Stimulated activated naive CD4-positive, alpha-beta T cell treated with Interleukin-2 at 50 U/mL for 16 hours (primary cell): ENCODE measurements around the gene HSPA12B.
A peak's percentile ranks its signal among the peaks of the same experiment; 100 is the strongest.

Source experiments
- DNase-seq: peaks from one replicate; lab custom pipeline; 2025; lab: John Stamatoyannopoulos, UW

HSPA12B gene

GRCh38 chr20:3767110-3767426 is 34.6 kb downstream of the HSPA12B start:
- DNase-seq = no peak

GRCh38 chr20:3767427-3768341 is 35.2 kb downstream of the HSPA12B start, which contains the start of gene ADISSP:
TSS of gene ADISSP (minus strand) at chr20:3767753. CDS start at chr20:3760100, 7,653 bp downstream.
- peak; percentile 97 for DNase-seq

- DNase-seq = peak; percentile 79
Observed at GRCh38 chr20:3768342-3769130, 36.1 kb downstream of the HSPA12B start.

- no peak for DNase-seq
Observed at GRCh38 chr20:3771552-3772058, 39.1 kb downstream of the HSPA12B start.

- DNase-seq = no peak
Observed at GRCh38 chr20:3775457-3776108, 43.1 kb downstream of the HSPA12B start.

- DNase-seq = peak; percentile 31
Observed at GRCh38 chr20:3777381-3777715, 44.9 kb downstream of the HSPA12B start.

- peak; percentile 31 for DNase-seq
Observed at GRCh38 chr20:3777716-3778629, 45.5 kb downstream of the HSPA12B start.

- no peak for DNase-seq
Observed at GRCh38 chr20:3778976-3779375, 46.5 kb downstream of the HSPA12B start.

GRCh38 chr20:3781153-3781910 is 48.8 kb downstream of the HSPA12B start, which contains the start of gene SPEF1:
TSS of gene SPEF1 (minus strand) at chr20:3781448. CDS start at chr20:3781287, 161 bp downstream.
- DNase-seq = peak; percentile 9

GRCh38 chr20:3782597-3782996 is 50.1 kb downstream of the HSPA12B start:
- no peak for DNase-seq

GRCh38 chr20:3783068-3783489 is 50.6 kb downstream of the HSPA12B start:
- no peak for DNase-seq

- no peak for DNase-seq
Observed at GRCh38 chr20:3783511-3784195, 51.2 kb downstream of the HSPA12B start.

- DNase-seq = no peak
Observed at GRCh38 chr20:3784216-3784853, 51.9 kb downstream of the HSPA12B start.

GRCh38 chr20:3784863-3785239 is 52.4 kb downstream of the HSPA12B start:
- DNase-seq = no peak

GRCh38 chr20:3785240-3786125 is 53.0 kb downstream of the HSPA12B start:
- no peak for DNase-seq

- DNase-seq = peak; percentile 21
Observed at GRCh38 chr20:3786126-3786484, 53.6 kb downstream of the HSPA12B start.

GRCh38 chr20:3786665-3787323 is 54.3 kb downstream of the HSPA12B start, which contains the start of gene CENPB:
TSS of gene CENPB (minus strand) at chr20:3786740. CDS start at chr20:3786483, 257 bp downstream.
- peak; percentile 86 for DNase-seq
